Astrocyte (in vitro differentiated cells and primary cell): ENCODE measurements around the gene URB1.

Experiments
- CTCF ChIP-seq: IDR thresholded peaks from 2 replicates; pipeline ENCODE4 v1.5.1; 2011; ENCODE audit warnings: low read depth, mild to moderate bottlenecking, inconsistent platforms, low read length, moderate library complexity; ENCODE audit not compliant: insufficient read depth
- EZH2 ChIP-seq: IDR thresholded peaks from 2 replicates; pipeline ENCODE4 v1.6.1; 2012; ENCODE audit warnings: mild to moderate bottlenecking, low read length, inconsistent platforms; ENCODE audit not compliant: insufficient read depth

- TF ChIP-seq EZH2 (no peak), CTCF (no peak)
Observed at GRCh38 chr21:32329776-32330175, 63.0 kb downstream of the URB1 start.
